Caco-2 (cell line): ENCODE measurements around the gene HERC2. TPM values are rescaled to one million over a fixed set of nuclear protein-coding genes. Genes with fewer than 3 reads are reported as not detected.
"Not testable (repeated sequence)": the region's sequence is repeated elsewhere in the genome, so short reads cannot be mapped to it uniquely, and the experiment has no call there.

Experiments
- BruUV-seq: library from RNA; stranded (reverse); fragments of 400-500 nt; replicated peaks from 2 replicates; lab custom pipeline; 2021; lab: Mats Ljungman, UMichigan
- CTCF ChIA-PET: fragments of 300-600 bp; sonication (Branson Sonifier 250); formaldehyde crosslinking; loops from one replicate; lab custom pipeline; 2022; ENCODE audit warnings: antibody characterized with exemption; lab: Charles Lee
- POLR2A ChIA-PET: fragments of 300-600 bp; sonication (Branson Sonifier 250); formaldehyde crosslinking; loops from one replicate; lab custom pipeline; 2022; ENCODE audit warnings: antibody characterized with exemption; lab: Charles Lee
- DNase-seq, 2 experiments: peaks; one replicate each; pipeline versions ENCODE4 v3.0.0 to v3.0.0-alpha.2; 2020 to 2022
- H3K27me3 ChIP-seq: replicated peaks from 2 replicates; pipeline ENCODE4 v1.6.0; 2011; ENCODE audit warnings: low read length; ENCODE audit not compliant: control insufficient read depth, insufficient read depth
- H3K36me3 ChIP-seq: 2 replicates; pipeline ENCODE4 v1.5.1; 2011; ENCODE audit warnings: low read length; ENCODE audit not compliant: control insufficient read depth, insufficient read depth
- H3K4me1 ChIP-seq: fragments of 250-450 bp; sonication (Bioruptor Pico); 2 replicates; pipeline ENCODE4 v1.5.1; 2020; ENCODE audit warnings: mild to moderate bottlenecking
- H3K4me3 ChIP-seq: 2 replicates; pipeline ENCODE4 v1.5.1; 2011; ENCODE audit warnings: low read depth, mild to moderate bottlenecking, control low read depth, low read length
- H3K9me3 ChIP-seq: fragments of 250-450 bp; sonication (Bioruptor Pico); 2 replicates; pipeline ENCODE4 v1.5.1; 2020; ENCODE audit warnings: mild to moderate bottlenecking, moderate library complexity
- H3K27ac Mint-ChIP-seq: one replicate; pipeline ENCODE4 v1.8.0; 2022; ENCODE audit warnings: mixed read lengths; ENCODE audit not compliant: unreplicated experiment
- H3K27me3 Mint-ChIP-seq: one replicate; pipeline ENCODE4 v1.8.0; 2022; ENCODE audit warnings: mixed read lengths; ENCODE audit not compliant: insufficient read depth, unreplicated experiment
- H3K36me3 Mint-ChIP-seq: one replicate; pipeline ENCODE4 v1.8.0; 2022; ENCODE audit warnings: mild to moderate bottlenecking, mixed read lengths; ENCODE audit not compliant: insufficient read depth, unreplicated experiment
- H3K4me1 Mint-ChIP-seq: one replicate; pipeline ENCODE4 v1.8.0; 2022; ENCODE audit warnings: low read depth, mixed read lengths; ENCODE audit not compliant: unreplicated experiment
- H3K4me3 Mint-ChIP-seq: one replicate; pipeline ENCODE4 v1.8.0; 2022; ENCODE audit warnings: mild to moderate bottlenecking, moderate library complexity, mixed read lengths; ENCODE audit not compliant: unreplicated experiment
- H3K9me3 Mint-ChIP-seq: one replicate; pipeline ENCODE4 v1.8.0; 2022; ENCODE audit warnings: mixed read lengths; ENCODE audit not compliant: unreplicated experiment
- intact Hi-C: fragments of 100-400 bp; cut with micrococcal nuclease; formaldehyde crosslinking; loops from one replicate; pipeline ENCODE4 v1.10.0; 2022; ENCODE audit not compliant: unreplicated experiment
- total RNA-seq: library from RNA; stranded (reverse); gene quantifications from 2 replicates; pipeline ENCODE4 v1.2.3, GENCODE V29; 2022
- TF ChIP-seq, protein P1 (sequence below), 2 experiments: fragments of 200-600 bp in 1 of 2; IDR thresholded peaks; 1 replicate in 1 of 2; 2 replicates in 1 of 2; pipeline versions ENCODE4 v1.5.1 to v1.8.0; 2011 to 2022; ENCODE audit warnings: antibody characterized with exemption in 1 of 2, control low read depth in 1 of 2, inconsistent platforms in 1 of 2, low read depth in 1 of 2, low read length in 1 of 2, mild to moderate bottlenecking in 1 of 2, moderate library complexity in 1 of 2; ENCODE audit not compliant: insufficient read depth in 1 of 2, severe bottlenecking in 1 of 2, unreplicated experiment in 1 of 2

Gene HERC2
- total RNA-seq, 1 experiment from 2014 or later = 76.9 TPM

- Mint-ChIP-seq H3K27ac (no peak overlapping the region), H3K4me3 (no peak overlapping the region), H3K27me3 (no peaks in the 10 kb centered on the region), H3K36me3 (peaks cover 77% of the 10 kb centered on the region), H3K9me3 (peaks cover 33% of the 10 kb centered on the region), H3K4me1 (no peaks in the 10 kb centered on the region)
- BruUV-seq = no TSS peak
- ChIA-PET CTCF (no interaction called here), POLR2A (no interaction called here)
- Histone ChIP-seq H3K9me3 (no peaks in the 10 kb centered on the region), H3K27me3 (no peaks in the 10 kb centered on the region), H3K36me3 (no peaks in the 10 kb centered on the region), H3K4me3 (no peak overlapping the region), H3K4me1 (no peaks in the 10 kb centered on the region)
- DNase-seq = no peak
- TF ChIP-seq, protein P1, sequence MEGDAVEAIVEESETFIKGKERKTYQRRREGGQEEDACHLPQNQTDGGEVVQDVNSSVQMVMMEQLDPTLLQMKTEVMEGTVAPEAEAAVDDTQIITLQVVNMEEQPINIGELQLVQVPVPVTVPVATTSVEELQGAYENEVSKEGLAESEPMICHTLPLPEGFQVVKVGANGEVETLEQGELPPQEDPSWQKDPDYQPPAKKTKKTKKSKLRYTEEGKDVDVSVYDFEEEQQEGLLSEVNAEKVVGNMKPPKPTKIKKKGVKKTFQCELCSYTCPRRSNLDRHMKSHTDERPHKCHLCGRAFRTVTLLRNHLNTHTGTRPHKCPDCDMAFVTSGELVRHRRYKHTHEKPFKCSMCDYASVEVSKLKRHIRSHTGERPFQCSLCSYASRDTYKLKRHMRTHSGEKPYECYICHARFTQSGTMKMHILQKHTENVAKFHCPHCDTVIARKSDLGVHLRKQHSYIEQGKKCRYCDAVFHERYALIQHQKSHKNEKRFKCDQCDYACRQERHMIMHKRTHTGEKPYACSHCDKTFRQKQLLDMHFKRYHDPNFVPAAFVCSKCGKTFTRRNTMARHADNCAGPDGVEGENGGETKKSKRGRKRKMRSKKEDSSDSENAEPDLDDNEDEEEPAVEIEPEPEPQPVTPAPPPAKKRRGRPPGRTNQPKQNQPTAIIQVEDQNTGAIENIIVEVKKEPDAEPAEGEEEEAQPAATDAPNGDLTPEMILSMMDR (IDR thresholded peaks at IDR 0.05; ENCODE audit: insufficient read depth in 1 of 2, low read depth in 1 of 2, low read length in 1 of 2, severe bottlenecking in 1 of 2, unreplicated experiment in 1 of 2) = no peak
- intact Hi-C loops = no loop called here
Observed at GRCh38 chr15:28153492-28154119, 168.4 kb downstream of the HERC2 start.

GRCh38 chr15:28152538-28152923, 169.4 kb downstream of the HERC2 start:
- Mint-ChIP-seq H3K9me3 (peaks cover 28% of the 10 kb centered on the region), H3K36me3 (peaks cover 73% of the 10 kb centered on the region)
- CTCF ChIA-PET, intact Hi-C loops, POLR2A ChIA-PET, H3K4me3 ChIP-seq, H3K9me3 ChIP-seq, H3K4me1 ChIP-seq, H3K27me3 Mint-ChIP-seq, H3K27ac Mint-ChIP-seq, H3K36me3 ChIP-seq, H3K27me3 ChIP-seq, H3K4me1 Mint-ChIP-seq, BruUV-seq, H3K4me3 Mint-ChIP-seq, DNase-seq: not testable (repeated sequence)

GRCh38 chr15:28151864-28152537, 170.0 kb downstream of the HERC2 start:
- CTCF ChIA-PET, H3K4me3 Mint-ChIP-seq, H3K4me3 ChIP-seq, H3K9me3 ChIP-seq, intact Hi-C loops, H3K27me3 Mint-ChIP-seq, H3K27me3 ChIP-seq, H3K4me1 ChIP-seq, H3K4me1 Mint-ChIP-seq, DNase-seq, H3K36me3 ChIP-seq, H3K27ac Mint-ChIP-seq, BruUV-seq, POLR2A ChIA-PET: not testable (repeated sequence)
- Mint-ChIP-seq H3K9me3 (peaks cover 24% of the 10 kb centered on the region), H3K36me3 (peaks cover 70% of the 10 kb centered on the region)

- H3K27me3 ChIP-seq = no peaks in the 10 kb centered on the region
- peaks cover 3% of the 10 kb centered on the region for H3K36me3 ChIP-seq
- DNase-seq = no peak
- no peaks in the 10 kb centered on the region for H3K27me3 Mint-ChIP-seq
- H3K4me3 Mint-ChIP-seq = no peak overlapping the region
- CTCF ChIA-PET = no interaction called here
- H3K4me1 Mint-ChIP-seq = no peaks in the 10 kb centered on the region
- H3K36me3 Mint-ChIP-seq = peaks cover 62% of the 10 kb centered on the region
- H3K4me1 ChIP-seq = no peaks in the 10 kb centered on the region
- peaks cover 24% of the 10 kb centered on the region for H3K9me3 Mint-ChIP-seq
- TF ChIP-seq, protein P1 (IDR thresholded peaks at IDR 0.05; ENCODE audit: insufficient read depth in 1 of 2, low read depth in 1 of 2, low read length in 1 of 2, severe bottlenecking in 1 of 2, unreplicated experiment in 1 of 2) = no peak
- H3K9me3 ChIP-seq = no peaks in the 10 kb centered on the region
- no peak overlapping the region for H3K4me3 ChIP-seq
- intact Hi-C loops = no loop called here
- no TSS peak for BruUV-seq
- POLR2A ChIA-PET = no interaction called here
- H3K27ac Mint-ChIP-seq = no peak overlapping the region
Observed at GRCh38 chr15:28147801-28148200, 174.2 kb downstream of the HERC2 start.

DNA sequence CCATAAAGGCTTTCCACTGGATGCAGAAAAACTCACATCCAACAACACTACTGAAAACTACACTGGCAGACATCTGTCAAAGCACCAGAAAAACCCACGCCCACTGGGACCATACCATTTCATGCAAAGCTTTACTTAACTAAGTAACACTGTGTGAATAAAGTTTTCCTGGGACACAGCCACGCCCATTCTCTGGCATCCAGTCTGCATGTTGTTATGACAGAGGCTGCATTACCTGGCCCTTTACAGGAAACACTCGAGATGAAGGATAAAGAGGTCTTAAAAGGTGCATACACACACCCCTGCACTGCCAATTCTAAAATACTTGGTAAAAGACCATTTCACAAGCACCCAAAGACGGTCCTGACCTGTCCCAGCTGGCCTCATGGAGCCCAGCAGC, 176.6 kb downstream of the HERC2 start:
- POLR2A ChIA-PET, H3K9me3 ChIP-seq, H3K4me3 Mint-ChIP-seq, H3K4me3 ChIP-seq, H3K4me1 ChIP-seq, H3K27me3 ChIP-seq, H3K27me3 Mint-ChIP-seq, H3K27ac Mint-ChIP-seq, BruUV-seq, intact Hi-C loops, H3K4me1 Mint-ChIP-seq, DNase-seq, CTCF ChIA-PET, H3K36me3 ChIP-seq: not testable (repeated sequence)
- H3K9me3 Mint-ChIP-seq = peaks cover 19% of the 10 kb centered on the region
- peaks cover 66% of the 10 kb centered on the region for H3K36me3 Mint-ChIP-seq
